ENCODE results near the gene MYO6.
A peak's percentile ranks its signal among the peaks of the same experiment; 100 is the strongest.

The MYO6 gene

DNA sequence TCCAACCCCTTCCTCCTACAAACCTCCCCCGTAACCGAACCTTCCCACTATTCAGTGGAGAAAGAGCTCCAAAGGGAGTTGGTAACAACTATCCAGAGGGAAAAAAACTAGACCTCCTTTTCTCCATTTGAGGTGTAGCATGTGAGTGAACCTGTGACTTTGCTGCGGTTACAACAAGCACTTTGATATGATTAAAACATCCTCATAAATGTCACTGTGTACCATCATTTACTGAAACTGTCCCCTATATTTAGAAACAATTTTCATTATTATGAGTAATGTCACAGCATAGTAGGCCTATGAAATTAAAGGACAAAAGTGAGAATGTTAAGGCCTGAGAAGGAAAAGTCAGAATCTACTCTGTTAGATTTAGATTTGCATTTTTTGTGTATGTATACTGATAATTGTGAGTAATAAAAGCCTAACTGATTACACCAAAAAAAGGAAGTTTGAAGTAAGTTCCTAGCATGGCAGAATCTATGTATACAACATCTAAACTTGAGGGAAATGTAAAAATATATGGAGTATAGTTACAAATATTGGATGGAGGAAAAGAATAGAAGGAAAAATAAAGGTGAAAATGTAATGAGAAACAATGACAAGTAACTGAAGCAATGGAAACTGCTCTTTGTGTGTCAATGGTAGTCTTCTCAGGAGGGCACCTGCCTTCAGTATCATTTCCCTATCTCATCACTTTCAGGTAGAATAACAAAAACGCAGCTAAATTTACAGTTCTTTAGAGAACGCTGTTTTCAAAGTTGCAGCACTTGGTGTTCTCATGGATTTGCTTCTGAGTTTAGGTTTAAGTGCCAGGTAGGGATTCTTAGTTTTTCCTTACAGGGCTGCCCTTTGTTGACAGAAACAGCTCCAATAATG lies 177.5 kb downstream of the MYO6 start:
- in situ Hi-C loops (cut with HindIII; ENCODE audit: low pct_ligation_motif_present, low pct_unique_long_range_greater_than_20kb, low sequenced_read_pairs) = no loop called here
- no peak for DNase-seq

DNA sequence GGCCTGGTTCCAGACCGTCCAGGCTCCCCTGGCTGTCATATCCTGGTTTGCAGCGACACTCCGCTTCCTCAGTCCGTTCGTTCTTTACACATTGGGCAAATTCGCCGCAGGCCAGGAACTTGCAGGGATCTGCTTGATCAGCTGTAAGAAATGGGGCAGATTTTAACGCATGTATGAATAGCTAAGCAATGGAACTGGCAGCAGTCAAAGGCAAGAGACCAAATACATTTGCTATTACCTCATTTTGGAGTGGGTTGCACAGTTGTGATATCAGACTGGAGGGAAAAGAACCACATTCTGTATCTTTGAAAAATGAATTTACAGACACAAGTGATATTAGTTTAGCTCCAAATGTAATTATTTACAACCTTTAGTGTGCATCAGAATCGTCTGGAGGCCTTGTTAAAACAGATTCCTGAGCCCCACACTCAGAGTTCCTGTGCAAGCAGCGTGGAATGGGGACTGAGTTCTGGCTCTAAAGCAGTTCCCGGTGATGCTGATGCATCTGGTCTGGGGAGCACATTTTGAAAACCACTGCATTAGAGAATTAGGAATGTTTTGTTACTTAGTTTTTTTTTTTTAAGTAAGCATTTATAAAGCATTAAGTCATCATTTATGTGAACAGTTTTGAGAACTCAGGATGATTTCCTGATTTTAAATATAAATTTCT lies 182.1 kb downstream of the MYO6 start:
- in situ Hi-C loops (cut with HindIII; ENCODE audit: low pct_ligation_motif_present, low pct_unique_long_range_greater_than_20kb, low sequenced_read_pairs) = no loop called here

DNA sequence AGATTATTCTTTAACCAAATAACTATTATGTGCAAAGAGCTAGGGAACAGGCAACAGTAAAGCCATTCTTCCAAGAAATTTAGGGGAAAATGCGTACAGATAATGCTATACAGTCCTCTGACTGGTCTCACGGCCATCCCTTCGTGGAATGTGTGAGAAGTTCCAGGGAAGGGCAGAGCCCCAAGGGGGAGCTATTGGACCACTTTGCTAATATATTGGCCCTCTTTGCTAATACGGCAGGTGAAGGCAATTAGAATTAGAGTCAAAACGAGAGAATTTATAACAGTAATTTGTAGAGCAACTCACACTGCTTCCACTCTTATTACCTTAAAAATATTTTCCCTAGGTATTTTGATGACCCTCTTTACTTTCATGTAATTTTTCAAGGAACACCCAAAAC lies 183.0 kb downstream of the MYO6 start:
- in situ Hi-C loops (cut with HindIII; ENCODE audit: low pct_ligation_motif_present, low pct_unique_long_range_greater_than_20kb, low sequenced_read_pairs) = no loop called here
- DNase-seq = peak; percentile 19

More for the DNA sequence above, 182.1 kb downstream of the MYO6 start:
- no peak for DNase-seq

DNA sequence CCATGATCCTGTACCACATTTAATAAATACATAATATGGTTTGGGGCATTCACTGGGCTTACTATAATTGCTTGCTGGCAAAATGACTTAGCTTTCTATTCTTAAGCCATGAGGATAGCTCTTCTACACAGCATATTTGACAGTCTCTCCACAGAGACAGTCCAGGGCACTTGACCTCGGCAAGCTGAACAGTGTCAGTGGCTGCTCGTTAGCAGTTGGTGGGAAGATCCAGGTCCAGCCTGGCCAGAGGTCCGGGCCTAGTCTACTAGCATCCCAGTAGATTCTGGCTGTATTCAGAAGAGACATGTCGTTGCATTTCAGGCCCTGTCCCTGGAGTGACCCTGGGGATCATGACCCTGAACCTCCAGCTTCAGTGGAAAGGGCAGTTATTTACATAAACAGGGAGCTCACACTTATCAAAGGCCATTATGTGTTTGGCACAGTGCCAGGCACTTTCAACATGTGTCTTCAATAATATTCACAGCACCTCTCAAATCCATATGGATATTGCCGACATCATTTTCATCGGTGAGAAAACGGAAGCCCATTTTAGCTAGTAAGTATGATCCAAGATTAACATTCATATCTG lies 184.4 kb downstream of the MYO6 start:
- in situ Hi-C loops (cut with HindIII; ENCODE audit: low pct_ligation_motif_present, low pct_unique_long_range_greater_than_20kb, low sequenced_read_pairs) = no loop called here
- DNase-seq = no peak

DNA sequence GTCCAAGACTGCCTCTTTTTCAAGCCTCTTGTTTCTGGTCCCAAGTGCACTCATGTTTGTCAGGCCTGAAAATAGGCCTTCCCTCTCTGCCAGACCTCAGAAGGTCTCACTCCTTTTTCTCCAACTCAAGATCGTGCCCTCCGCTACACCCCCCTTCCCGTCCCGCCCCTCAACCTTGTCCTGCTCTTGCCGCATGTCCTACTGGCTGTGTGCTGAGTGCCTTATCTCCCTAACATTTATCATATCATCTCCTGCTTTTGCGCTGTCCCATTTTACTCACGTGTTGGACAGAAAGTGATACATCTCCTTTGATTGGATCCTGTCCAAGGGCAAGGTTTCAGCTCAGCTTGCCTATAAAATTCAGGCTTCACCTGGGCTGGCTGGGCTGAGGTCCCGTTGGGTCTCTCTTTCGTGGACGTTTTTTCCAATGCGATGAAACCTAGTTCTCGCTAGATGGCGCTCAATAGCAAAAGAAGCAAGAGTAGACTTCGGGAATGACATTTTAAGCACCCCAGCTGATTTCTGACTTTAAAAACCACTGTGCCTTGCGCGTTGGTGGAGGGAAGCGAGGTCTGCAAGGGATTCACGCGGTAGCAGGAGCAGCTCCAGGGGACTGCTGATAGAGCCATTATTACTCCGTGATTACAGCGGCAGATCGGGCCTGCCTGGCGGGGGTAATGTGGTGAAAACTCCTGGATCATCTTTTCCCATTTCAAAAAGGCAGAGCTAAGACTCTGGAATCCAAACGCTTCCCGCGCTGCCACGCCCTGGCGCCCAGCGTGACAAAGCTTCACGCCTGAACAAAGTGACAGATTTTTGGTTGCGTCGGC lies 185.8 kb downstream of the MYO6 start:
- in situ Hi-C loops (cut with HindIII; ENCODE audit: low pct_ligation_motif_present, low pct_unique_long_range_greater_than_20kb, low sequenced_read_pairs) = no loop called here
- peak; percentile 69 for DNase-seq

DNA sequence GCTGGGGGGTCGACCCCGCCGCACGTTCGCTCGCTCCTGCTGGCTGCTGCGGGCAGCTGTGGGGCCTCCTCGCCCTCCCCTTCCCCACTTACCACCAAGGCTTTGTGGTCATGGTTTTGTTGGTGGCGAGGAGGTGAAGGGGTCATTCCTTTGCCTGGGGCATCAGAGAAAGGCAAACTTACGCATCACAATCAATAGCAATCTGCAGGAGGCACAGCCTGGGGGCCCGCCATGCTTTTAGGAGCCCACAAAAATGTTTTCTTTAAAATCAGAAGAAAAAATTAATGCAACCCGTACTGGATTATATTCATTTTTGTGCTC lies 186.4 kb downstream of the MYO6 start:
- in situ Hi-C loops (cut with HindIII; ENCODE audit: low pct_ligation_motif_present, low pct_unique_long_range_greater_than_20kb, low sequenced_read_pairs) = no loop called here
- DNase-seq = no peak

DNA sequence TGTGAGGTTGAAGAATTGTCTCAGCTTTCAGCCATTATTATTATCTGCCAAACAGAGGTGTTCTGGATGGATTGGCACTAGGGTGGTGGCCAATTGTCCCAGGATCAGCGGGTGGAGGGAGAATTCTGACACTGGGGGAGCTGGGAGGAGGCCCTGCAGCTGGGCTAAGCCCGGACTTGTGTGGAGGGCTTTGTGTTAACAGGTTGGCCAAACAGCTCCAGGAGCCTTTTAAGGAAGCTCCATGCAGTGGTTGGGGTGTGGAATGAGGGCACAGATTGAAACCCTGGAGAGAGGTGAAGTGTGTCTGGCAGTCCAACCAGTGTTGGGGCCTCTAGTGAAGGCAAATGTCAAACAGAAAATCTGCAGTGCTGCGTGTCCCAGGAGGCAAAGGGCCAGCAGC lies 187.6 kb downstream of the MYO6 start:
- in situ Hi-C loops (cut with HindIII; ENCODE audit: low pct_ligation_motif_present, low pct_unique_long_range_greater_than_20kb, low sequenced_read_pairs) = no loop called here
- DNase-seq = no peak

DNA sequence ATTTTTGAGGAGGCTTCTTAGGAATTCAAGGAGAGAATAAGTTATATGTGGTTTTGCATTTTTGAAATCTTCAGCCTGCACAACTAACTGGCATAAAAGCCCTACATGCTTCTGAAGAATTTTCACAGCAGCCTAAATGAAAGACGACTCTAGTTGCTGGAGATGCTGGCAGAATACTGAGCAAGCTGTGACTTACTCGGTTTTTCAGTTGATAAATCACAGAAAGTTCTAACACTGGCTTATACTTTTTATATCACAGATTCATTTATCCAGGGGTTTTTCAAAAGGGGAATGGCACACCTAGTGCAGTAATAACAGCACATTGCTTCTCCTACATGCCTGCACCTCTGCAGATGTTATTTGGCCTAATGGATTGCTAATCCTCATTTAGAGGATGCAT lies 188.8 kb downstream of the MYO6 start:
- no peak for DNase-seq
- in situ Hi-C loops (cut with HindIII; ENCODE audit: low pct_ligation_motif_present, low pct_unique_long_range_greater_than_20kb, low sequenced_read_pairs) = no loop called here

DNA sequence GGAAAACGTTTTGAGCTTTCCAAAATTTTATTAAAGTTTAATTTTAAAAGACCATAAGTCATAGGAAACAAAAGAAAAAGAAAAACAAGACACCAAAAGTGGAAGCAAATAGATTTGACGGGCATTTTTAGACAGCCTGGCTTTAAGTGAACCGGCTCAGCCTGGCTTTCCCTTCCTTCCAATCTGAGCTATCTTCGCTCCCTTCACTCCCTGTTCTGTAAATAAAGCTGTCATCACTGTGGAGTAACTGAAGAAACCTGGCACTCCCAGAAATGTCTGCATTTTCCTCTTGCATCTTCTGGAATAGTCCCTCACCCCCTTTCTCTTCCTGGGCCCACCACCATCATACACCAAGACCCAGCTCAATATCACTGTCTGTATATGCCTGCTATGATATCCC lies 191.5 kb downstream of the MYO6 start:
- in situ Hi-C loops (cut with HindIII; ENCODE audit: low pct_ligation_motif_present, low pct_unique_long_range_greater_than_20kb, low sequenced_read_pairs) = no loop called here
- DNase-seq = no peak

DNA sequence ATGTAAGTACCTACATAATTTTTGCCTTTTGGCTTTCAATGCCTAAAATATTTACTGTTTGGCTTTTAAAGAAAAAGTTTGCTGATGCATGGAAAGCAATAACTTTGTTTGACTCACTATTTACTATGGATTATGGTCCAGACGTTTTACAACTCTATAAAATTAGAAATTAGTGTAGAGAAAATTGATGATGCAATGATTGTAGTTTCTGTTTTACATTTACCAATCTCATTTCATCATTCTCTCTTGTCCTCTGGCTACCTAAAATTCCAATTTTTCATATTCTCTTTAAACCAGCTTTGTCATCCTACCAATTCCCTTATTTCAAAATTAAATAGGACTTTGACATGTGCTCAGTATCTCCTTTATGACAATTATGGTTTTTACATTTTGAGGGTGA lies 192.5 kb downstream of the MYO6 start:
- in situ Hi-C loops (cut with HindIII; ENCODE audit: low pct_ligation_motif_present, low pct_unique_long_range_greater_than_20kb, low sequenced_read_pairs) = no loop called here
- DNase-seq = no peak

DNA sequence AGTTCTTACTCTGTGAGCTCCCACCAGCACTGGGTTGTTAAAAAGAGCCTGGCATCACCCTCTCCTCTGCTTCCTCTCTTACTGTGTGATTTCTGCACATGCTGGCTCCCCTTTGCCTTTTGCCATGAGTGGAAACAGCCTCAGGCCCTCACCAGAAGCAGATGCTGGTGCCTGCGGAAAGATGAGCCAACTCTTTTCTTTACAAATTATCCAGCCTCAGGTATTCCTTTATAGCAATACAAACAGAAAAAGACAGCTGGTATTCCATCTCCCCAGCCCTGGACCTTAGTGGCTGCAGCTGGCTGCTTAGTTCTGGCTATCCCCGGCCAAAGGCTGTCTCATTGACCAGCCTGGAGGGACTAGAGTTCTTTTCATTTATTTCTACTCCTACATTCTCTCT lies 194.3 kb downstream of the MYO6 start:
- in situ Hi-C loops (cut with HindIII; ENCODE audit: low pct_ligation_motif_present, low pct_unique_long_range_greater_than_20kb, low sequenced_read_pairs) = no loop called here
- DNase-seq = no peak

DNA sequence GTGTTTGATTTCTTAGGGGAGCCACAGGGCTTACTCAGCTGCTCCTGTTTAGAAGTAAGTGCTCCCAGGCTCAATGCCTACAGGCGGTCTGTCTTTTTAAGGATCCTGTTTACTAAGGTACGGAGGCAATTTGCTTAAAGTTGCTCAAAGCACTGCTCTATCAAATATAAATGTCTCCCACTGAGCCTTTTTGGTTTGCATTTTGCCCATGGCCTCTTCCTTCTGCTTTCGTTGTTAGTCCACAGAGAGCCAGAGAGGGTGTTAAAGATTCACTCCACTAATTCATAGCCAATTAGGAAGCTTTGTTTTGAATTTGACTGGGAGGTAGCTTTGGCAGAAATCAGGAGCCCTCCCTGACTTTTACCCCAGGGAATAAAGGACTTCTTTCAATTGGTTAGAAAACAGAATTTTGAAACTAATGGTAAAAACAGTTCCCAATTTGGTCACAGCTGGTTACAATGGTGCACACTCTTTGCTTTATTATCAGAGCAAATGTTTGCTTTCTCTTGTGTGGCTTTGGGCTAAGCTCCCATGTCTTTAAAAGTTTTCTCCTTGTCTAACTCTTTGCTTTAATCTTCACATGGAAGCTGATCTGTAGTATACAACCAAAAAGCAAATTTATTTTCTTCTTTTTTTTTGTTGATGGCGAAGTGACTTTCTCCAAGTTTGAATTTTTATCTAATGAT lies 197.2 kb downstream of the MYO6 start:
- in situ Hi-C loops (cut with HindIII; ENCODE audit: low pct_ligation_motif_present, low pct_unique_long_range_greater_than_20kb, low sequenced_read_pairs) = no loop called here

DNA sequence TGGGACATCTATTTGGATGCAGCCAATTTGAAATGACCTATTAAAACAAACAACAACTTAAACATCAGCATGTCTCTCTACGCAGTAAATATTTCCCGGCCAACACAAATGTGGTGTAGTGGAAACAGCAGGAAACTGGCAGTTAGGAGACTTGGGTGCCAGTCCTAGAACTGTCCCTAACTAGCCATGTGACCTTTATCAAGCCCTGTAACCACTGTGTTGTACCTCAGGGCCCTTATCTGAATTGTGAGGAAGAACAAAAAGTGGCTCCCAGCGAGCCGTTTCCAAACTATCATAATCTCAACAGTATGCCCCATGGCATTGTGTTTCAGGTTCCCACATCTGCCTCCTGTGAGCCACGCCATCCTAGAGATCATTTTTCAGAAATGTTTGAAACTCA lies 198.9 kb downstream of the MYO6 start:
- in situ Hi-C loops (cut with HindIII; ENCODE audit: low pct_ligation_motif_present, low pct_unique_long_range_greater_than_20kb, low sequenced_read_pairs) = no loop called here
- DNase-seq = no peak

More for the DNA sequence above, 197.2 kb downstream of the MYO6 start:
- DNase-seq = no peak

DNA sequence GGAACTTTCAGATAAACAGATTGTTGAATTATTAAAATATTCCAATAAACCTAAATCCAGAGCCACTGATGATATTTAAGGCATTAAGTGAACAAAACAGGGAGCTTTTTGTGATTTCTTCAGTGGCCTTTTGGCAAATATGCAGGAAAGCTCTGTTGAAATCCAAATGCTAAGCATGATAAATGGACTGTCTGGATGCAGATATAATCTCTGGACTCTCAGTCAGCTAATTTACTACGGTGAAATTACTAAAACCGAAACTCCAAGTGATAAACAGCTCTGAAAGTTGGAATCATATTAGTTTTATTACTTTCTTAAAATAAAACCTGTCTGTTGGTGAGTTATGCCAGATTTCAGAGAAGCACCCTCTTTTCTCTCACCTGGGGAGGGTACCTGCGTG lies 203.1 kb downstream of the MYO6 start:
- in situ Hi-C loops (cut with HindIII; ENCODE audit: low pct_ligation_motif_present, low pct_unique_long_range_greater_than_20kb, low sequenced_read_pairs) = no loop called here
- no peak for DNase-seq

DNA sequence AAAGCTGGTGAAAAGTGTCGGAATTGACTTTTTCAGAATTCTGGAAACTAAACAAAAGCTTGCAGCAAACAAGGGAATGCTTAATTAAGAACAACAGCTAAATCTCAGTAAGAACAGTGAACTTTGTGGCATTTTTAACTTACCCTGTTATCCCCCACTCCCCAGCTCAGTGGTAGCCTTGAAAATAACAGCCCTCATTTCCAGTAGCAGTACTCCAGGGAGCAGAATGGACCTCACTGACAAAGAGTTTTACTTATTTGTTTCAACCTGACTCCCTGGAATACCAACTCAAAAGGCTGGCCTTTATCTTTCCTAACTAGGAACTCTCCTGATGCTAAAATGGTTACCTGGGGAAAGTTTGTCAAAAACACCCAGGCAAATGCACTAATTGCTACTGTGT lies 214.5 kb downstream of the MYO6 start:
- DNase-seq = no peak
- in situ Hi-C loops (cut with HindIII; ENCODE audit: low pct_ligation_motif_present, low pct_unique_long_range_greater_than_20kb, low sequenced_read_pairs) = no loop called here

DNA sequence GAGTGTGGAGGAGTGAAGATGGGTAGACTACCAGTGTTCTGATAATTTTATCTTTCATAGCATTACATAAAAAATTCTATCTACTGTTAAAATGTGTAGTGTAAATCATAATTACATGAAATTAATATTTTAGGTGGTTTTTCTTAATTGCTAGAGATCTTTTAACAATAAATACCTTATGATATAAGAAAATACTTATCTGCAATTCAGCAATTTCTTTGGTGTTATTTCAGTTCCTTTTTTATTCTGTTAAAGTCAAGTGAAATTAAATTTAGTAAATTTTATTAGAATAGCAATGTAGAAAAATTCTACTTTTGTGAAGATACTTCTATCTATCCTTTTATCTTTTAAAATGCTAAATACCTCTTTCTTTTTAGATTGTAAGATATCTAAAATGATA lies 219.1 kb downstream of the MYO6 start:
- in situ Hi-C loops (cut with HindIII; ENCODE audit: low pct_ligation_motif_present, low pct_unique_long_range_greater_than_20kb, low sequenced_read_pairs) = no loop called here

More for the DNA sequence above, 219.1 kb downstream of the MYO6 start:
- DNase-seq = no peak

All from ACHN (cell line).